ENCODE results near the gene USP48.
"Not testable (repeated sequence)": the region's sequence is repeated elsewhere in the genome, so short reads cannot be mapped to it uniquely, and the experiment has no call there.

The USP48 gene

GRCh38 chr1:21774835-21775549, 8.0 kb downstream of the USP48 start:
- no peak for DNase-seq

- DNase-seq: no peak
Observed at GRCh38 chr1:21773585-21773984, 9.4 kb downstream of the USP48 start.

GRCh38 chr1:21771672-21772071, 11.3 kb downstream of the USP48 start:
- not testable (repeated sequence) for DNase-seq

DNA sequence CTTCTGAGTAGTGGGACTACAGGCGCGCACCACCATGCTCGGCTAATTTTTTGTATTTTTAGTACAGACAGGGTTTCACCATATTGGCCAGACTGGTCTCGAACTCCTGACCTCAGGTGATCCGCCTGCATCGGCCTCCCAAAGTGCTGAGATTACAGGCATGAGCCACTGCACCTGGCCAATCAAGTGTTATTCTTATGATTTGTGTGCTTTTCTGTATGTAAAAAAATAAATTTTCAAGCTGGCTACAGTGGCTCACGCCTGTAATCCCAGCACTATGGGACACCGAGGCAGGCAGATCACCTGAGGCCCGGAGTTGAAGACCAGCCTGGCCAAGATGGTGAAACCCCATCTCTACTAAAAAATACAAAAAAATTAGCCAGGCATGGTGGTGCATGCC, 12.3 kb downstream of the USP48 start:
- not testable (repeated sequence) for DNase-seq

GRCh38 chr1:21770201-21770600, 12.7 kb downstream of the USP48 start:
- no peak for DNase-seq

GRCh38 chr1:21767106-21767505, 15.8 kb downstream of the USP48 start:
- not testable (repeated sequence) for DNase-seq

DNA sequence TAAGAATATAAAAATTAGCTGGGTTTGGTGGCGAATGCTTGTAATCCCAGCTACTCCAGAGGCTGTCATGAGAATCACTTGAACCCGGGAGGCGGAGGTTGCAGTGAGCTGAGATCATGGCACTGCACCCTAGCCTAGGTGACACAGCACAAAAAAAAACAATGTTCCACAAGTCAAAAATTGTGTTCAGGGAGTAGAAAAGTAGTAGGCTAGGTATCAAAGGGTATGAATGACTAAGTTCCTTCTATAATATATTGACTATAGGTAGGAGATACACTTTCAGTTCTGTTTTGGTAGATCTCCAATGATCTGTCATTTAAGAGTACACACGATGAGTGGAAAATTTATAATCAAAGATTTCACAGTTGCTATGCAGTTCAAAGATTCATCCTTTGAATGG, 16.7 kb downstream of the USP48 start:
- no peak for DNase-seq

DNA sequence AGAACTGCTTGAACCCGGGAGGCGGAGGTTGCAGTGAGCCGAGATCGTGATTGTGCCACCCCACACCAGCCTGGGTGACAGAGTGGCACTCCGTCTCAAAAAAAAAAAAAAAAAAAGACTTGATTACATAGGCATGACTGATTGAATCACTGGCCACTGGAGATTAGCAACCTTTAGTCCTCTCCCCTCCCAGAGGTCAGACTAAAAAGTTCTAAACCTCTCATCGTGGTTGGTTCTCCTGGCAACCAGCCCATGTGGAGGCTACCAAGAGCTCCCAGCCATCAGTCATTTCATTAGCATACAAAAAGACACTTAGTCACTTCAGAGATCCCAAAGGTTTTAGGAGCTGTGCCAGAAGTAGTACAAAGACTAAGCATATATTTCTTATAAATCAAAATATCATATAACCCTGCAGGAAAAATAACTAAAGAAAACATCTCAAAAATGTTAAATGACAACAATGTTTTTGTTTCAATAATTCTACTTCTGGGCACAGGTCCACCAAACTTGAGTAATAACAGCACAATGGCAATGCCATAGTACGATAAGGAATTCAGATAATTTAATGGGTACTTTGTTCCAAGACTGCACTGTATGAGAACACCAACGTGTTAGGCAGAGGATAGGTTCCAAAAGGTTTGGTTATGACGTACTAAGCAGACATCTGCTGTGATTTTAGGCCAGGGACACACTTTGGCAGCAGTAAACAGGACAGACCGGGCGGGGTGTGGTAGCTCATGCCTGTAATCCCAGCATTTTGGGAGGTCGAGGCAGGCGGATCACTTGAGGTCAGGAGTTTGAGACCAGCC, 18.1 kb downstream of the USP48 start:
- no peak for DNase-seq

- no peak for DNase-seq
Observed at GRCh38 chr1:21763694-21764419, 19.1 kb downstream of the USP48 start.

DNA sequence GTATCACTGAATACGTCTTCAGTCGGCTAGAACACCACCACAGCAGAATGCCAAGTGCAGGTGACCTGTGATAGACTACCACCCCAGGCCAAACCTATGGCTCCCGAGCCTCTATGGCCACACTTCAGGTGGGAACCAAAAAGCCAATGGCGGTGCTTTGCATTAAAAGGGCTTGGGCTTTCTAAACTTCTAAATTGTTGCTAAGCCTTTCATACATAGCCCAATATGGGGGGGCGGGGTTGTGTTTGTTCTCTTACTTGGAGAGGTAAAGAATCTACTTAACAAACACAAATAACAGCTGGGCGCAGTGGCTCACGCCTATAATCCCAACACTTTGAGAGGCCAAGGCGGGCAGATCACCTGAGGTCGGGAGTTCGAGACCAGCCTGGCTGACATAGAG, 19.7 kb downstream of the USP48 start:
- no peak for DNase-seq

GRCh38 chr1:21762022-21762404, 20.9 kb downstream of the USP48 start:
- no peak for DNase-seq

- DNase-seq: no peak
Observed at GRCh38 chr1:21761052-21761451, 21.9 kb downstream of the USP48 start.

- DNase-seq: no peak
Observed at GRCh38 chr1:21759818-21760217, 23.1 kb downstream of the USP48 start.

DNA sequence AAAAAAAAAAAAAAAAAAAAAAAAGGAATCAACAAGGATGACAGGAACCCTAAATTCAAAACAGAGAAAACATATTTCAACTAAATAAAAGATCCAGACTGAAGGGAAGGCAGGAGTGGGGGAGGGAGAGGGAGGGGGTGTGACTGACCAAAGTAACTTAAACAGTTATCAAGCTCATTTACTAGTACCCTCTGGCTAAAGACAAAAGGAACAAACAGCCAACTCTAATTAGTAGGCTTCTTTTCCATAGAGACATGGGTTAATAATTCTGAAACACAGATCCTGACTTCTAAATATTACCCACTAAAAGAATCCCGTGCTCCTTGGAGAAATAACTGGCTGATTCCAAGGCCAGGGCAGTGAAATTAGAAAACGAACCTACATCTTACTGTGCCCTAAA, 23.8 kb downstream of the USP48 start:
- no peak for DNase-seq

DNA sequence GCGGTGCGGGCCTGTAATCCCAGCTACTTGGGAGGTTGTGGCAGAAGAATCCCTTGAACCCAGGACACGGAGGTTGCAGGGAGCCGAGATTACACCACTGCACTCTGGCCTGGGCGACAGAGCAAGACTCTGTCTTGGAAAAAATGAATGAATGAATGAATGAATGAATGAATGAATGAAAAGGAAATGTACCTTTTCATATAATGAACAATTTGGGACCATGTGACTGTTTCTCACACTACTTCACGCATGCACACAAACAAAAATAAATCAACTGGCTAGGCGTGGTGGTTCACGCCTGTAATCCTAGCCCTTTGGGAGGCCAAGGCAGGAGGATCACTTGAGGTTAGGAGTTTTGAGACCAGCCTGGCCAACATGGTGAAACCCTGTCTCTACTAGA, 24.3 kb downstream of the USP48 start:
- no peak for DNase-seq

- no peak for DNase-seq
Observed at GRCh38 chr1:21756393-21757089, 26.4 kb downstream of the USP48 start.

DNA sequence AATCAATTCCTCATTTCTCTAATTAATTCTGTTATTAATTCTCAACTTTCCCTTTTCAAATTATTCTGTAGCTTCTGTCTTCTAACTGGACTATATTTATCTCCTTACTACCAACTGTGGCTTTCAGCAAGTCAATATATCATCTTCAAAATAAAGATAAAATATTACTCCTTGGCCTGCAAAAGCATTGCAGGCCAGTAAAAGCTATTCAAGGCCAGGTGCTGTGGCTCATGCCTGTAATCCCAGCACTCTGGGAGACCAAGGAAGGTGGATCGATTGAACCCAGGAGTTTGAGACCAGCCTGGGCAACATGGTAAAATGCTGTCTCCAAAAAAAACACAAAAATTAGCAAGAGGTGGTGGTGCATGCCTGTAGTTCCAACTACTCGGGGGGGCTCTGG, 27.9 kb downstream of the USP48 start:
- no peak for DNase-seq

- no peak for DNase-seq
Observed at GRCh38 chr1:21754583-21754982, 28.4 kb downstream of the USP48 start.

GRCh38 chr1:21752186-21752585, 30.8 kb downstream of the USP48 start:
- DNase-seq: peak in 1 of 2 experiments; percentile 3

GRCh38 chr1:21751281-21751680, 31.7 kb downstream of the USP48 start:
- no peak for DNase-seq

DNA sequence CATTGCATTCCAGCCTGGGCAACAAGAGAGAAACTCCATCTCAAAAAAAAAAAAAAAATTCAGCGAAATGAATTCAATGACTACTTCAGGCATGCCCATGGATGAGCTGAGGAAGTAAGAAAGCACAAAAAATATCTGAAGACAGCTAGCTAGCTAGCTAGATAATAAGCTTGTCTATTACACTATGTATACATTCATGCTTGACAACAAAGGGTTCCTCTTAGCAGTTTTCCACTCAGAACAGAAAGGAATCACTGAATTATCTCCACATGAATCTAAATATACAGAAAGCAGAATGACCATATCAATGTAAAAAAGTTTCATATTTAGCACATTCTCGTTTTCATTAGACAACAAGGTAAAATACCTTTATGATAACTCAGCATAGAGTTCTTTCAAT, 32.1 kb downstream of the USP48 start:
- no peak for DNase-seq

DNA sequence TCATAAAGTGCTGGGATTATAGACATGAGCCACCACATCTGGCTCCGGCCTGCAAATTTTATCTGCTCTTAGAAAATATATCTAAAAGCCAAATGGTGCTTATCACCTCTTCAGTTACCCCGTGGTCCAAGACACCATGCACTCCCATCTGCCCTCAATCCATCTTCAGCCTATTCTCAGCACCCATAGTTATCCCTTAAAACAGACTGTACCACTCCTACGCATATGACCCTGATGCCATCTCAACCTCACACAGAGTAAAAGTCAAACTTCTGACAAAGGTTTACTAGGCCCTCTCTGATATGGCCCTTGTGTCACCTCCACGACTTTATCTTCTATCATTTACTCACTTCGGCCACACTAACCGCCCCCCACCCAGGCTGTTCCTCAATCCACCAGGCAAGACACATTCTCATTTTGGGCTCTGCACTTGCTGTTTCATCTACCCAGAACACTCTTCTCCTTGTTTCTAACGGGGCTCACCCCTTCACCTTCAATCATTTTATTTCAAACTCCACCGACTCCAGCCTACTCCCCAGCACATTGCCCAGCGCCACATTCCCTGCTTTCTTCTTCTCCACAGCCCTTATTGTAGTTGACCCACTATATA, 33.0 kb downstream of the USP48 start:
- DNase-seq: no peak

DNA sequence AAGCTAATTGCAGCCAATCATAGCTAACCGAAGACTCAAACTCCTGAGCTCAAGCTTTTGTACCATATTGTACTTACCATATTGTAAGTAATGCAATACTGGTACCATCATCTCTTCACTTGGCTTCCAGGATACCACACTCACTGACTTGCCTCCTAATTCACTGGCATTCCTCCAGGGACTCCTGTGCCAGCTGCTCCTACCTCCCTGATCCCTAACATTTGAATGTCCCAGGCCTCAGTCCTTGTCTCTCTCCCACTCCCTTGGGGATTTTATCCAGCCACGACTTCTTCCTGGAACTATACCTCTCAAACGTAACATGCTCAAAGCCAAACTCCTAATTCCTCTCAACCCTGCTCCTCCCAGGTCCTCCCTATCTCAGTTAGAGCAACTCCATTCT, 33.8 kb downstream of the USP48 start:
- DNase-seq: no peak

Measured in NCI-H2081 (cell line).